AG10803 (cell line): ENCODE data around the gene ME2.

Experiments used
- DNase-seq: peaks from one replicate; pipeline ENCODE4 v3.0.0; 2010; ENCODE audit warnings: low read depth
- H3K4me3 ChIP-seq: 2 replicates; pipeline ENCODE4 v1.5.1; 2011; ENCODE audit warnings: mild to moderate bottlenecking, low read length, control low read depth
- CTCF ChIP-seq: conservative IDR thresholded peaks from 2 replicates; pipeline ENCODE4 v1.5.1; 2011; ENCODE audit warnings: mild to moderate bottlenecking, low read length, control low read depth, inconsistent platforms

The ME2 gene

DNA sequence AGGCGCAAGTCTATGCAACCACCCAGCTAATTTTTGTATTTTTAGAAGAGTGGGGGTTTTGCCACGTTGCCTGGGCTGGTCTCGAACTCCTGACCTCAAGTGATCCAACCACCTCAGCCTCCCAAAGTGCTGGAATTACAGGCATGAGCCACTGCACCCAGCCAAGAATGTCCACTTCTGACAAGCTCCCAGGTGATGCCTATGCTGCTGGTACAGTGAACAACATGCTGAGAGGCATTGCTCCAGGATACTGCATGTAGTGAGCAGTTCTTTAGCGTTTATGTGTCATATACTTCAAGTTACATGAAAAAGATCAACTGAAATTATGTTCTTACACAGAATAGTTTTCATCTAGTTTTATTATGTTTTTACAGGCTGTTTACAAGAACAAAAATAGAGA lies 71.7 kb downstream of the ME2 start:
- no peak overlapping the region for H3K4me3 ChIP-seq
- TF ChIP-seq CTCF, result no peak
- DNase-seq, result no peak

DNA sequence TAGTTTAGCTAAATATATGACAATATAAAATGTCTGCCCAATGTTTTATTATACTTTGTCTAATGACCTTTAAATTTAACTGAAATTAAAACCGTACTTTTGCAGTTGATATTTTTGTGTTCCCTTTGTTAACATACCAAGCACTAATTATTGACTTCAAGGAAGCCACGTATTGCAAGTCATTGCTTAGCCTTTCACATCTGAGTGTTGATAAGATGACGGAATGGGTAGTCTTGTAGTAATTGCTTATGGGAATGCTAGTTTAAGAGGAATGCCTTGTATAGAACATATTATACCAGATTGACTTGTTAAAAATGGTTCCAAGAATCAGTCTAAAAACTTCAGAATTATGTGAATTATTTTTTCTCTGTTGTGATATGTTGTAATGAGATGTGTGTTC lies 74.9 kb downstream of the ME2 start:
- DNase-seq, result no peak
- no peak overlapping the region for H3K4me3 ChIP-seq
- no peak for TF ChIP-seq CTCF

DNA sequence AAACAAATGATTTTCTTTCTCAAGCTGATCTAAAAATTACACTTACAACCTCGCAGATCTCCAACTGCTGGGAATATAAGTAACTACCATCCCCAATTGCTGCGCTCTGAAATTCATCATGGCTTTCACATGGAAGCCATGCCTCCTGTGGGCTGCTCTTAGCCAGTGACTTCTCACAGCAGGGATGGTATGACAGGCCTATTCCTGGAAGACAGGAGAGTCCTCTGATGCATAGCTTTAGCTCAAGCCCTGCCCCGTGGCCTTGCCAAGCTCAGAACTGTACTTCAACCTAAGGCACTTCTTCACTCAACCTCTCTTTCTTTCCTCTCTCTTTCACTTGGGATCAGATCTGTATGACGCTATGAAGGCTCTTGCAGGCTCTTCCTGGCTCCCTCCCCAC lies 76.3 kb downstream of the ME2 start:
- no peak for DNase-seq
- TF ChIP-seq CTCF, result no peak
- H3K4me3 ChIP-seq, result no peak overlapping the region

DNA sequence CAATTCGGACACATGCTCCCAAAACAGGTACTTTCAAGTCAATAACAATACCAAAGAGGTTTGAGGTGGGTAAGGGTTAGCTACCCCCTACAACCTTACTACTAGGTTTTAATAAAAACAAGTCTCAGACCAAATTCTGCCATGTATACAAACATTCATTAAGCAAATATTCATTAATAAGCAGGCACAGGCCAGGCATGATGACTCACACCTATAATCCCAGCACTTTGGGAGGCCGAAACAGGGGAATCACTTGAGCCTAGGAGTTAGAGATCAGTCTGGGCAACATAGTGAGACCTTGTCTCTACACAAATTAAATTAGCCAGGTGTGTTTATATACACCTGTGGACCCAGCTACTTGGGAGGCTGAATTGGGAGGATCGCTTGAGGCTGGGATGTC lies 77.2 kb downstream of the ME2 start:
- no peak for TF ChIP-seq CTCF
- no peak overlapping the region for H3K4me3 ChIP-seq
- DNase-seq, result no peak

DNA sequence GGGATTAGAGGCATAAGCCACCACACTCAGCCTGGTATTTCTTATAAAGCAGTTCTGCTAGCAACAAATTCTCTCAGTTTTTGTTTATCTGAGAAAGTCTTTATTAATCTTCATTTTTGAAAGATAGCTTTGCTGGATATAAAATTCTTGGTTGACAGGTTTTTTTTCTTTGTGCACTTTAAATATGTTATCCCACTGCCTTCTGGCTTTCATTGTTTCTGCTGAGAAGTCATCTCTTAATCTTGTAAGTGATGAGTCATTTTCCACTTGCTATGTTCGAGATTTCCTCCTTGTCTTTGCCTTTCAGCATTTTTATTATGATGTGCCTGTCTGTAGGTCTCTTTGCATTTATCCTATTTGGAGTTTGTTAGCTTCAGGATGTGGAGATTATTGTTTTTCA lies 83.1 kb downstream of the ME2 start:
- no peak overlapping the region for H3K4me3 ChIP-seq
- no peak for TF ChIP-seq CTCF
- DNase-seq, result no peak

DNA sequence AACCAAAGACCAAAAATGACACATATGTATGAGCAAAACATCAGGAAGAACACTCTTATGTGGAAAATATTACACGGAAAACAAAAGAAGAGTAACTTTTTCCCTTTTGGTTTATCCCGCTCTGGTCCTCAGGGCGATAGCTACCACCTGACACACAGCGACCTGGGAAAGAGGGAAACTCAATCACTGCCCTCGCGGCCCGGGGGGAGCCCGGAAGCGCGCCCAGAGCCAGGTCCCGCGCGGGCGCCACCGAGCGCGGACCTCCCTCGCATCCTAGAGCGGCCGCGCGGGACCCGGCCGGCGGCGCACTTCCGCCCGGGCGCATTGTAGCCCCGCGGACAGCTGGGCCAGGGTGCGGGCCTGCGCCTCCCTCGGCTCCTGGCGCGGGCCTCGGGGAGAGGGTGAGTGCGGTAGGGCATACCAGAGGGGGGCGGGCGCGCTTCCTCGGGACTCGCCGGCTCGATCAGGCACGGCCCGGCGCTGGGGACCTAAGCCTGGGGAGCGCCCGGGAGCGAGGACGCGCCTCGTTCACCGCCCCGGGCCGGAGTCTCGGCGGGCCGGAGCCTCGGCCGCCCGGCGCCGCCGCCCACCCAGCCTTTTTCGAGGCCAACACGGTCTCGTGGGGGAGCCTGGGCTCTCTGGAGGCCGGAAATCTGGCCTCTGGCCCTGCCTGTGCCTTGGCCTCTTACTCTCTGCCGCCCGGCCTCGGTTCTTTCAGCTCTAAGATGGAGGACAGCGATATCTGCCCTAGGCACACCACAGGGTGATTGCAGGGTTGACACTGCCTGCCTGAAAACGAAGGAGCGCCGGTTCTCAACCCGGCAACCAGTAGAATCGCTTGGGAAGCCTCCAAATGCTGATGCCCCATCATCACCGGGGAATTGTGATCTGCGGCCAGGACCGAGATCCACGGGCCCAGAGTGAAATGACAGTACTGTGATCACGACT lies 89.1 kb downstream of the ME2 start, which contains the start of gene ELAC1:
Gene ELAC1 (plus strand): TSS at position 327 of the 948 bp plus-strand sequence. CDS start 6,365 bp downstream, outside the sequence.
- peak within 1 kb of the TSS; percentile 77 for H3K4me3 ChIP-seq
- no peak for TF ChIP-seq CTCF
- DNase-seq, result peak; percentile 86

DNA sequence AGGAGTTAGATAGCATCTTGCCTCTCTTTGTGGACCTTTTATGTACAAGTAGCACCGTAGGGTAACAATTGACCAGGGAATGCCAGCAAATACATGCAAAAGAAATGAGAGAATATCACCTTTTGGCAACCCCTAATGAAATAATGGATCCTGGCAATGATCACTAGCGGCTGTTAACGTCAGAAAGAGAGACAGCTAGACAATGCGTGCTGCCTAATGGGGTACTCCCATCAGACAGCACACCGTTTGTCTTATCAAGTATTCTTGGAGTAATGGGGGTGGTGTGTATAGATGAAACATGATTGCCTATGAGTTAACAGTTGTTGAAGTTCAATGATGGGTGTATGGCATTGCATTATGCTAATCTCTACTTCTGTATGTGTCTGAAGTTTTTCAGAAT lies 90.5 kb downstream of the ME2 start:
- H3K4me3 ChIP-seq, result no peak overlapping the region
- DNase-seq, result no peak
- TF ChIP-seq CTCF, result no peak
